Stimulated activated CD4-positive, alpha-beta T cell treated with anti-CD3 and anti-CD28 coated beads, Interleukin-2, amount 100 ng/mL, for 24 hours (primary cell): ENCODE measurements around the gene PTPN12.
"Not testable (repeated sequence)": the region's sequence is repeated elsewhere in the genome, so short reads cannot be mapped to it uniquely, and the experiment has no call there.

ENCODE experiments used
- DNase-seq, 2 donors: peaks; one replicate each; pipeline ENCODE4 v3.0.0-alpha.2; 2020

PTPN12 gene

GRCh38 chr7:77580762-77581350 is 43.8 kb downstream of the PTPN12 start:
- DNase-seq, result no peak

- DNase-seq, result no peak
Measured at GRCh38 chr7:77587272-77587671, 50.2 kb downstream of the PTPN12 start.

GRCh38 chr7:77600952-77601351 is 63.9 kb downstream of the PTPN12 start:
- DNase-seq, result no peak

- no peak for DNase-seq
Measured at GRCh38 chr7:77606562-77606961, 69.5 kb downstream of the PTPN12 start.

GRCh38 chr7:77619314-77619713 is 82.2 kb downstream of the PTPN12 start:
- DNase-seq, result no peak

GRCh38 chr7:77626586-77627308 is 89.7 kb downstream of the PTPN12 start:
- no peak for DNase-seq

- DNase-seq, result no peak
Measured at GRCh38 chr7:77627309-77627676, 90.2 kb downstream of the PTPN12 start.

GRCh38 chr7:77629797-77630196 is 92.7 kb downstream of the PTPN12 start:
- DNase-seq, result no peak

- DNase-seq, result no peak
Measured at GRCh38 chr7:77631820-77632219, 94.7 kb downstream of the PTPN12 start.

GRCh38 chr7:77644774-77645173 is 107.7 kb downstream of the PTPN12 start:
- no peak for DNase-seq

GRCh38 chr7:77648742-77649338 is 111.7 kb downstream of the PTPN12 start:
- no peak for DNase-seq

GRCh38 chr7:77649716-77650349 is 112.7 kb downstream of the PTPN12 start:
- DNase-seq, result no peak

- peak in 1 of 2 donors; percentile 41 for DNase-seq
Measured at GRCh38 chr7:77651575-77652162, 114.6 kb downstream of the PTPN12 start.

GRCh38 chr7:77652826-77653225 is 115.7 kb downstream of the PTPN12 start:
- not testable (repeated sequence) for DNase-seq

- no peak for DNase-seq
Measured at GRCh38 chr7:77653572-77653971, 116.5 kb downstream of the PTPN12 start.

- DNase-seq, result no peak
Measured at GRCh38 chr7:77655356-77655755, 118.3 kb downstream of the PTPN12 start.

- no peak for DNase-seq
Measured at GRCh38 chr7:77655836-77656455, 118.9 kb downstream of the PTPN12 start.

- DNase-seq, result no peak
Measured at GRCh38 chr7:77657427-77658224, 120.5 kb downstream of the PTPN12 start.

GRCh38 chr7:77658928-77659327 is 121.8 kb downstream of the PTPN12 start:
- no peak for DNase-seq

GRCh38 chr7:77661816-77662215 is 124.7 kb downstream of the PTPN12 start:
- no peak for DNase-seq

GRCh38 chr7:77662869-77663268 is 125.8 kb downstream of the PTPN12 start:
- no peak for DNase-seq

- DNase-seq, result no peak
Measured at GRCh38 chr7:77664715-77665114, 127.6 kb downstream of the PTPN12 start.
